Measurements from ENCODE around the gene ALDH7A1.

The ALDH7A1 gene

GRCh38 chr5:126587551-126588390 lies 7.2 kb downstream of the ALDH7A1 start:
- no peak overlapping the region for H3K4me3 ChIP-seq (ENCODE audit: low read depth, low read length)
- no peak for TF ChIP-seq CTCF (IDR thresholded peaks at IDR 0.05; ENCODE audit: insufficient read depth, low read length, missing control alignments)
- ChIA-PET POLR2A (no interaction called here), CTCF (no interaction called here)
- DNase-seq (ENCODE audit: low read depth, low spot score), result no peak

- no peak for DNase-seq (ENCODE audit: low read depth, low spot score)
- H3K4me3 ChIP-seq (ENCODE audit: low read depth, low read length), result no peak overlapping the region
- TF ChIP-seq CTCF (IDR thresholded peaks at IDR 0.05; ENCODE audit: insufficient read depth, low read length, missing control alignments), result no peak
- ChIA-PET CTCF (interaction anchor here (0.7 to 1.2 kb wide), 2 partner anchors 11 to 507 kb away, joined by 3 to 5 read pairs; partner anchors contain the start of gene ALDH7A1), POLR2A (no interaction called here)
These were observed 11.3 kb downstream of the ALDH7A1 start for GRCh38 chr5:126583761-126584160.

- ChIA-PET CTCF (interaction anchor here (0.8 to 3.6 kb wide), 2 partner anchors 21 to 235 kb away, joined by 3 to 16 read pairs; partner anchors contain the start of gene PHAX), POLR2A (interaction anchor here (1.2 kb wide), 1 partner anchor 15 kb away, joined by 4 read pairs; the partner anchor contains the start of gene ALDH7A1)
- no peak for TF ChIP-seq CTCF (IDR thresholded peaks at IDR 0.05; ENCODE audit: insufficient read depth, low read length, missing control alignments)
- DNase-seq (ENCODE audit: low read depth, low spot score), result no peak
- H3K4me3 ChIP-seq (ENCODE audit: low read depth, low read length), result no peak overlapping the region
These were observed 15.3 kb downstream of the ALDH7A1 start for GRCh38 chr5:126579716-126580115.

GRCh38 chr5:126577415-126577814 lies 17.6 kb downstream of the ALDH7A1 start:
- no peak overlapping the region for H3K4me3 ChIP-seq (ENCODE audit: low read depth, low read length)
- no peak for DNase-seq (ENCODE audit: low read depth, low spot score)
- CTCF ChIA-PET, result no interaction called here
- POLR2A ChIA-PET, result no interaction called here
- no peak for TF ChIP-seq CTCF (IDR thresholded peaks at IDR 0.05; ENCODE audit: insufficient read depth, low read length, missing control alignments)

GRCh38 chr5:126576974-126577373 lies 18.0 kb downstream of the ALDH7A1 start:
- POLR2A ChIA-PET, result no interaction called here
- TF ChIP-seq CTCF (IDR thresholded peaks at IDR 0.05; ENCODE audit: insufficient read depth, low read length, missing control alignments), result no peak
- H3K4me3 ChIP-seq (ENCODE audit: low read depth, low read length), result no peak overlapping the region
- DNase-seq (ENCODE audit: low read depth, low spot score), result no peak
- CTCF ChIA-PET, result no interaction called here

- ChIA-PET POLR2A (no interaction called here), CTCF (interaction anchor here (1.0 to 1.2 kb wide), 3 partner anchors 222 to 1451 kb away, joined by 3 to 4 read pairs (median 3); no protein-coding TSS in a partner anchor)
- no peak for DNase-seq (ENCODE audit: low read depth, low spot score)
- TF ChIP-seq CTCF (IDR thresholded peaks at IDR 0.05; ENCODE audit: insufficient read depth, low read length, missing control alignments), result no peak
- no peak overlapping the region for H3K4me3 ChIP-seq (ENCODE audit: low read depth, low read length)
These were observed 19.4 kb downstream of the ALDH7A1 start for GRCh38 chr5:126575644-126576043.
